Measurements from ENCODE around the gene ATXN1. TPM values are rescaled to one million over a fixed set of nuclear protein-coding genes. Genes with fewer than 3 reads are reported as not detected.

ATXN1 gene
- polyA plus RNA-seq, 2 of the 4 experiments (the other 2 are of a cell fraction) = 2.9 to 8.3 TPM

DNA sequence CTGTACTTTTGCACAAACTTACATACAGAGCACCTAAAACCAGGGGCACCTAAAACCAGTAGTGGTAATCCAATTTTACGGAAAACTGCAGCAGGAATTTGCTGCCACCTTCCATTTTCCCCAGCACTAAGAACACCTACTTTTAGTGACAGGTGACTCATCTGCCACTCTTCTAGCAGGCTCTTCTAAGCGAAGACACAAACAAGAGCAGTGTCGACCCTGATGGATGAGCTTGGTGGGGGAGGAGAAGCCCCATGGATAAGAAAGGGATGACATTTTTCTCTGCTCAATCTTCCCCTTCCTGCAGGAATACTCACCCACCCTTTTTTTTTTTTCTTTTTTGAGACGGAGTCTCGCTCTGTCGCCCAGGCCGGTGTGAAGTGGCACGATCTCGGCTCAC, 406.0 kb downstream of the ATXN1 start:
- FAIRE-seq = no peak
- H3K4me3 ChIP-seq = no peak overlapping the region
- ChIA-PET POLR2A (no interaction called here), CTCF (interaction anchor here (0.6 to 1.5 kb wide), 3 partner anchors 8 to 288 kb away, joined by 3 to 4 read pairs (median 3); no protein-coding TSS in a partner anchor)
- peaks cover 23% of the 10 kb centered on the region for H3K4me1 ChIP-seq
- peak overlapping the region in 1 of 2 experiments; percentile 69; a peak in 1 of 6 replicates for H3K27ac ChIP-seq
- ATAC-seq = no peak
- no peak for DNase-seq (ENCODE audit: low read depth in 1 of 2, low spot score in 1 of 2)
- H3K9me3 ChIP-seq = no peaks in the 10 kb centered on the region
- WGBS (ENCODE audit: missing lambda C conversion rate) = 86% methylated on average over 7 of the region's 9 CpGs
- no peak for TF ChIP-seq TFCP2L1 (CRISPR knock-in tag; IDR thresholded peaks at IDR 0.05)
- H3K4me2 ChIP-seq = peak overlapping the region; percentile 52; the same call in 1 of the 3 replicates

DNA sequence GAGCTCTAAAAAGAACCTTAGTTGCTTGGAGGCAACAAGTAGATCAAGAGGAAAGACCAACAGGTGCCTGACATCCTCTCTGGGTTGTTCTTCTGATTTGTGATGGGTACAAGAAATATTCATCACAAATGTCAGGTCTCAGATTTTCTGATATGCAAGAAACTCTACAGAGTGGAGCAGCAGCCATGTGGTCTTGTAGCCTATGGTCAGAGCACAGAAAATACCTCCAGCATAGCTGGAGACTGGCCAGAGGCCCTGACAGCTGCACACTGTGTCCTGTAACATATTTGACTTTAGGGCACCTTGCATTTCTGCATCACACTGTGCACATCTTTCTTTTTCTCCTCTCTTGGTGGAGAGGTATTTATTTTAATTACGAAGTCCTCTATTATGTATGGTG, 406.6 kb downstream of the ATXN1 start:
- 73% methylated on average over 1 of the region's 1 CpG for WGBS (ENCODE audit: missing lambda C conversion rate)
- Histone ChIP-seq H3K27ac (no peak overlapping the region), H3K4me3 (no peak overlapping the region), H3K9me3 (no peaks in the 10 kb centered on the region), H3K4me1 (peaks cover 23% of the 10 kb centered on the region), H3K4me2 (no peak overlapping the region)
- CTCF ChIA-PET = interaction anchor here (1.0 to 1.5 kb wide), 2 partner anchors 21 to 48 kb away, joined by 3 to 4 read pairs; no protein-coding TSS in a partner anchor
- FAIRE-seq = no peak
- ATAC-seq = no peak
- no peak for DNase-seq (ENCODE audit: low read depth in 1 of 2, low spot score in 1 of 2)
- no peak for TF ChIP-seq SMC3 (IDR thresholded peaks at IDR 0.05)
- TF ChIP-seq, protein P1, sequence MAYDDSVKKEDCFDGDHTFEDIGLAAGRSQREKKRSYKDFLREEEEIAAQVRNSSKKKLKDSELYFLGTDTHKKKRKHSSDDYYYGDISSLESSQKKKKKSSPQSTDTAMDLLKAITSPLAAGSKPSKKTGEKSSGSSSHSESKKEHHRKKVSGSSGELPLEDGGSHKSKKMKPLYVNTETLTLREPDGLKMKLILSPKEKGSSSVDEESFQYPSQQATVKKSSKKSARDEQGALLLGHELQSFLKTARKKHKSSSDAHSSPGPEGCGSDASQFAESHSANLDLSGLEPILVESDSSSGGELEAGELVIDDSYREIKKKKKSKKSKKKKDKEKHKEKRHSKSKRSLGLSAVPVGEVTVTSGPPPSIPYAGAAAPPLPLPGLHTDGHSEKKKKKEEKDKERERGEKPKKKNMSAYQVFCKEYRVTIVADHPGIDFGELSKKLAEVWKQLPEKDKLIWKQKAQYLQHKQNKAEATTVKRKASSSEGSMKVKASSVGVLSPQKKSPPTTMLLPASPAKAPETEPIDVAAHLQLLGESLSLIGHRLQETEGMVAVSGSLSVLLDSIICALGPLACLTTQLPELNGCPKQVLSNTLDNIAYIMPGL (CRISPR knock-in tag; IDR thresholded peaks at IDR 0.05; ENCODE audit: borderline replicate concordance) = no peak
- no peak for TF ChIP-seq FOXS1 (CRISPR knock-in tag; IDR thresholded peaks at IDR 0.05)
- TF ChIP-seq, protein P2, sequence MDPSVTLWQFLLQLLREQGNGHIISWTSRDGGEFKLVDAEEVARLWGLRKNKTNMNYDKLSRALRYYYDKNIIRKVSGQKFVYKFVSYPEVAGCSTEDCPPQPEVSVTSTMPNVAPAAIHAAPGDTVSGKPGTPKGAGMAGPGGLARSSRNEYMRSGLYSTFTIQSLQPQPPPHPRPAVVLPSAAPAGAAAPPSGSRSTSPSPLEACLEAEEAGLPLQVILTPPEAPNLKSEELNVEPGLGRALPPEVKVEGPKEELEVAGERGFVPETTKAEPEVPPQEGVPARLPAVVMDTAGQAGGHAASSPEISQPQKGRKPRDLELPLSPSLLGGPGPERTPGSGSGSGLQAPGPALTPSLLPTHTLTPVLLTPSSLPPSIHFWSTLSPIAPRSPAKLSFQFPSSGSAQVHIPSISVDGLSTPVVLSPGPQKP (IDR thresholded peaks at IDR 0.05; ENCODE audit: low read depth, low read length) = no peak
- TF ChIP-seq, protein P3, sequence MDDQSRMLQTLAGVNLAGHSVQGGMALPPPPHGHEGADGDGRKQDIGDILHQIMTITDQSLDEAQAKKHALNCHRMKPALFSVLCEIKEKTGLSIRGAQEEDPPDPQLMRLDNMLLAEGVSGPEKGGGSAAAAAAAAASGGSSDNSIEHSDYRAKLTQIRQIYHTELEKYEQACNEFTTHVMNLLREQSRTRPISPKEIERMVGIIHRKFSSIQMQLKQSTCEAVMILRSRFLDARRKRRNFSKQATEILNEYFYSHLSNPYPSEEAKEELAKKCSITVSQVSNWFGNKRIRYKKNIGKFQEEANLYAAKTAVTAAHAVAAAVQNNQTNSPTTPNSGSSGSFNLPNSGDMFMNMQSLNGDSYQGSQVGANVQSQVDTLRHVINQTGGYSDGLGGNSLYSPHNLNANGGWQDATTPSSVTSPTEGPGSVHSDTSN (IDR thresholded peaks at IDR 0.05) = no peak
- TF ChIP-seq, protein P4, sequence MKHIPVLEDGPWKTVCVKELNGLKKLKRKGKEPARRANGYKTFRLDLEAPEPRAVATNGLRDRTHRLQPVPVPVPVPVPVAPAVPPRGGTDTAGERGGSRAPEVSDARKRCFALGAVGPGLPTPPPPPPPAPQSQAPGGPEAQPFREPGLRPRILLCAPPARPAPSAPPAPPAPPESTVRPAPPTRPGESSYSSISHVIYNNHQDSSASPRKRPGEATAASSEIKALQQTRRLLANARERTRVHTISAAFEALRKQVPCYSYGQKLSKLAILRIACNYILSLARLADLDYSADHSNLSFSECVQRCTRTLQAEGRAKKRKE (CRISPR knock-in tag; IDR thresholded peaks at IDR 0.05; ENCODE audit: low read depth) = no peak
- no peak for TF ChIP-seq GATA3 (IDR thresholded peaks at IDR 0.05; ENCODE audit: borderline replicate concordance)
- no peak for TF ChIP-seq RCOR1 (IDR thresholded peaks at IDR 0.05; ENCODE audit: low read depth, low read length)
- TF ChIP-seq NPAS2 (CRISPR knock-in tag; IDR thresholded peaks at IDR 0.05; ENCODE audit: borderline replicate concordance) = no peak
- TF ChIP-seq HOXB13 (CRISPR knock-in tag; IDR thresholded peaks at IDR 0.05; ENCODE audit: low read depth) = no peak
- no peak for TF ChIP-seq FOSB (CRISPR knock-in tag; IDR thresholded peaks at IDR 0.05)
- no peak for TF ChIP-seq MAZ (IDR thresholded peaks at IDR 0.05; ENCODE audit: borderline replicate concordance, low read depth, low read length)
- POLR2A ChIA-PET = no interaction called here

DNA sequence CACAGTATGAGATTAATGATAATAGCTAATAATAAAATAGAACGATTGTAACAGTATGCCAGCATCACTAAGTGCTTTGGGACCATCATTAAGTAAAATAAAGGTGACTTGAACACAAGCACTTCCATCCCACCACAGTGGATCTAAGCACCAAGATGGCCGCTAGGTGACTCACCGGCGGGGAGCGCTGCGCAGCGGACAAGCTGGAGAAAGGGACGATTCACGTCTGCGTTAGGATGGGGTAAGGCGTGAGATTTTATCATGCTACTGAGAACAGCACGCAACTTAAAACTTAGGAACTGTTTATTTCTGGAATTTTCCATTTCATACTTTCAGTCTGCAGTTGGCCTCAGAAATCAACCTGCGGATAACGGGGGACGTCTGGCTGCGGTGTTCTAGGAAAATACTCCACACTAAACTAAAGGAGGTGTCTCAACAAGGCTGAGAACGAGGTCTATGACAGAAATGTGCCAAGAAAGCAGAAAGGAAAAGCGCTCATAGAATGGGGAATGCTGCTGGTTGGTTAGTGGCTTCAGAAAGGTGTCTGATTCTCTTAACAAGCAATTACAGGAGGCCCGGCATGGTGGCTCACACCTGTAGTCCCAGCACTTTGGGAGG, 408.3 kb downstream of the ATXN1 start:
- POLR2A ChIA-PET = no interaction called here
- Histone ChIP-seq H3K9me3 (no peaks in the 10 kb centered on the region), H3K4me3 (no peak overlapping the region), H3K4me2 (no peak overlapping the region), H3K27ac (no peak overlapping the region), H3K4me1 (peaks cover 23% of the 10 kb centered on the region)
- no peak for ATAC-seq
- no peak for DNase-seq (ENCODE audit: low read depth in 1 of 2, low spot score in 1 of 2)
- 92% methylated on average over 19 of the region's 19 CpGs for WGBS (ENCODE audit: missing lambda C conversion rate)
- CTCF ChIA-PET = no interaction called here
- no peak for FAIRE-seq
- no peak for TF ChIP-seq ZSCAN20 (CRISPR knock-in tag; IDR thresholded peaks at IDR 0.05)
- TF ChIP-seq, protein P5, sequence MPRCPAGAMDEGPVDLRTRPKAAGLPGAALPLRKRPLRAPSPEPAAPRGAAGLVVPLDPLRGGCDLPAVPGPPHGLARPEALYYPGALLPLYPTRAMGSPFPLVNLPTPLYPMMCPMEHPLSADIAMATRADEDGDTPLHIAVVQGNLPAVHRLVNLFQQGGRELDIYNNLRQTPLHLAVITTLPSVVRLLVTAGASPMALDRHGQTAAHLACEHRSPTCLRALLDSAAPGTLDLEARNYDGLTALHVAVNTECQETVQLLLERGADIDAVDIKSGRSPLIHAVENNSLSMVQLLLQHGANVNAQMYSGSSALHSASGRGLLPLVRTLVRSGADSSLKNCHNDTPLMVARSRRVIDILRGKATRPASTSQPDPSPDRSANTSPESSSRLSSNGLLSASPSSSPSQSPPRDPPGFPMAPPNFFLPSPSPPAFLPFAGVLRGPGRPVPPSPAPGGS (IDR thresholded peaks at IDR 0.05) = no peak
- TF ChIP-seq NPAS2 (CRISPR knock-in tag; IDR thresholded peaks at IDR 0.05; ENCODE audit: borderline replicate concordance) = no peak
- TF ChIP-seq, protein P6, sequence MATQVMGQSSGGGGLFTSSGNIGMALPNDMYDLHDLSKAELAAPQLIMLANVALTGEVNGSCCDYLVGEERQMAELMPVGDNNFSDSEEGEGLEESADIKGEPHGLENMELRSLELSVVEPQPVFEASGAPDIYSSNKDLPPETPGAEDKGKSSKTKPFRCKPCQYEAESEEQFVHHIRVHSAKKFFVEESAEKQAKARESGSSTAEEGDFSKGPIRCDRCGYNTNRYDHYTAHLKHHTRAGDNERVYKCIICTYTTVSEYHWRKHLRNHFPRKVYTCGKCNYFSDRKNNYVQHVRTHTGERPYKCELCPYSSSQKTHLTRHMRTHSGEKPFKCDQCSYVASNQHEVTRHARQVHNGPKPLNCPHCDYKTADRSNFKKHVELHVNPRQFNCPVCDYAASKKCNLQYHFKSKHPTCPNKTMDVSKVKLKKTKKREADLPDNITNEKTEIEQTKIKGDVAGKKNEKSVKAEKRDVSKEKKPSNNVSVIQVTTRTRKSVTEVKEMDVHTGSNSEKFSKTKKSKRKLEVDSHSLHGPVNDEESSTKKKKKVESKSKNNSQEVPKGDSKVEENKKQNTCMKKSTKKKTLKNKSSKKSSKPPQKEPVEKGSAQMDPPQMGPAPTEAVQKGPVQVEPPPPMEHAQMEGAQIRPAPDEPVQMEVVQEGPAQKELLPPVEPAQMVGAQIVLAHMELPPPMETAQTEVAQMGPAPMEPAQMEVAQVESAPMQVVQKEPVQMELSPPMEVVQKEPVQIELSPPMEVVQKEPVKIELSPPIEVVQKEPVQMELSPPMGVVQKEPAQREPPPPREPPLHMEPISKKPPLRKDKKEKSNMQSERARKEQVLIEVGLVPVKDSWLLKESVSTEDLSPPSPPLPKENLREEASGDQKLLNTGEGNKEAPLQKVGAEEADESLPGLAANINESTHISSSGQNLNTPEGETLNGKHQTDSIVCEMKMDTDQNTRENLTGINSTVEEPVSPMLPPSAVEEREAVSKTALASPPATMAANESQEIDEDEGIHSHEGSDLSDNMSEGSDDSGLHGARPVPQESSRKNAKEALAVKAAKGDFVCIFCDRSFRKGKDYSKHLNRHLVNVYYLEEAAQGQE (IDR thresholded peaks at IDR 0.05) = no peak
- no peak for TF ChIP-seq RNF2 (IDR thresholded peaks at IDR 0.05; ENCODE audit: borderline replicate concordance, low read depth)
- TF ChIP-seq EHMT2 (IDR thresholded peaks at IDR 0.05; ENCODE audit: low read depth) = no peak
- no peak for TF ChIP-seq FOSL2 (IDR thresholded peaks at IDR 0.05)
- no peak for TF ChIP-seq FOSL2 (CRISPR knock-in tag; IDR thresholded peaks at IDR 0.05)
- TF ChIP-seq CBX8 (IDR thresholded peaks at IDR 0.05) = no peak
- TF ChIP-seq, protein P7, sequence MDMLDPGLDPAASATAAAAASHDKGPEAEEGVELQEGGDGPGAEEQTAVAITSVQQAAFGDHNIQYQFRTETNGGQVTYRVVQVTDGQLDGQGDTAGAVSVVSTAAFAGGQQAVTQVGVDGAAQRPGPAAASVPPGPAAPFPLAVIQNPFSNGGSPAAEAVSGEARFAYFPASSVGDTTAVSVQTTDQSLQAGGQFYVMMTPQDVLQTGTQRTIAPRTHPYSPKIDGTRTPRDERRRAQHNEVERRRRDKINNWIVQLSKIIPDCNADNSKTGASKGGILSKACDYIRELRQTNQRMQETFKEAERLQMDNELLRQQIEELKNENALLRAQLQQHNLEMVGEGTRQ (IDR thresholded peaks at IDR 0.05) = no peak
- TF ChIP-seq HOXB13 (CRISPR knock-in tag; IDR thresholded peaks at IDR 0.05; ENCODE audit: low read depth) = no peak
